ENCODE measurements around the gene DNTT.

DNTT gene

DNA sequence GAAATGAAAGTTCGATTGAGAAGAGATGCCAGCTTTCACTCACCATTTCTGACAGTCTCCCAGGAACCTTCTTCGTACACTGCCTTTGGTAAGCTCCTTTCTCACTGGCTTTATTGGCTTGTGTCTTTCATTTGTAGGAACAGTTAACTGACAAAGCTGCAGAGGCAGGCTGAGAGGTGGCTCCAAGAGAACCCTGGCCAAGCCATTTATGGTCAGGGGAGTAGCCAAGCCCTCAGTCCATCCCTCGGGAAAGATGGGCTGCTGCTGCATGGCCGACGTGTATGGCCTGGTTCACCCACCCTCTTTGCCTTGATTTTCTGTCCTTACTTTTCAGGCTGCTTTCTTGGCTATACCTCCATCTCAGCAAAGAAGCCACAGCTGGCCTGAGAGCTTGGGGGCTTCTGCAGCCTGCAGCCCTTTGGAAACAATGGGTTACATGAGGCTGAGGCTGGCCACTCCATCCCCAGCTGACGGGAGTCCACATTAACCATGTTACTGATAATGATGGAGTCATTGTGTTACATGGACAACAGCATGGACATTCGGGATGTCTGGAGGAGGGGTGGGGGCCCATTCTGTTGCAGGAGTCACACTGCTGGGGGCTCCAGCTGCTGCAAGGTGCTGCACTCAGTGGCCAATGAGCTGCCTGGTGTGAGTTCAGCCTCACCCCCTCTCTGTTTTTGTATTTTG, 54.8 kb downstream of the DNTT start, which contains the start of gene OPALIN:
Gene OPALIN (minus strand): TSS at position 152 of the 690 bp plus-strand sequence. CDS start 106 bp downstream, at position 46.
- Histone ChIP-seq H3K9me3 (ENCODE audit: insufficient read depth, low read depth, low read length) (no peaks in the 10 kb centered on the region), H3K9me2 (replicated peaks; ENCODE audit: low read depth, low read length) (no peaks in the 10 kb centered on the region), H3K4me2 (ENCODE audit: low read depth, low read length, poor library complexity, severe bottlenecking) (no peak within 1 kb of the TSS), H3K4me3 (ENCODE audit: low read length, poor library complexity, severe bottlenecking) (no peak within 1 kb of the TSS), H2AFZ (ENCODE audit: low read length) (no peak within 1 kb of the TSS), H3F3A (ENCODE audit: low read depth) (no peaks in the 10 kb centered on the region), H3K27me3 (ENCODE audit: insufficient read depth, low read length, poor library complexity, severe bottlenecking) (no peaks in the 10 kb centered on the region), H3K36me3 (ENCODE audit: insufficient read depth, low read length) (no peaks in the 10 kb centered on the region), H3K79me2 (ENCODE audit: insufficient read depth, low read length) (no peaks in the 10 kb centered on the region), H4K20me1 (ENCODE audit: insufficient read depth, low read length, poor library complexity, severe bottlenecking) (no peaks in the 10 kb centered on the region), H3K4me1 (ENCODE audit: insufficient read depth, low read length, poor library complexity, severe bottlenecking) (no peaks in the 10 kb centered on the region), H3K9ac (ENCODE audit: low read depth, low read length, poor library complexity, severe bottlenecking) (no peak within 1 kb of the TSS)
- TF ChIP-seq, protein P1, sequence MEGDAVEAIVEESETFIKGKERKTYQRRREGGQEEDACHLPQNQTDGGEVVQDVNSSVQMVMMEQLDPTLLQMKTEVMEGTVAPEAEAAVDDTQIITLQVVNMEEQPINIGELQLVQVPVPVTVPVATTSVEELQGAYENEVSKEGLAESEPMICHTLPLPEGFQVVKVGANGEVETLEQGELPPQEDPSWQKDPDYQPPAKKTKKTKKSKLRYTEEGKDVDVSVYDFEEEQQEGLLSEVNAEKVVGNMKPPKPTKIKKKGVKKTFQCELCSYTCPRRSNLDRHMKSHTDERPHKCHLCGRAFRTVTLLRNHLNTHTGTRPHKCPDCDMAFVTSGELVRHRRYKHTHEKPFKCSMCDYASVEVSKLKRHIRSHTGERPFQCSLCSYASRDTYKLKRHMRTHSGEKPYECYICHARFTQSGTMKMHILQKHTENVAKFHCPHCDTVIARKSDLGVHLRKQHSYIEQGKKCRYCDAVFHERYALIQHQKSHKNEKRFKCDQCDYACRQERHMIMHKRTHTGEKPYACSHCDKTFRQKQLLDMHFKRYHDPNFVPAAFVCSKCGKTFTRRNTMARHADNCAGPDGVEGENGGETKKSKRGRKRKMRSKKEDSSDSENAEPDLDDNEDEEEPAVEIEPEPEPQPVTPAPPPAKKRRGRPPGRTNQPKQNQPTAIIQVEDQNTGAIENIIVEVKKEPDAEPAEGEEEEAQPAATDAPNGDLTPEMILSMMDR (conservative IDR thresholded peaks at IDR 0.05; ENCODE audit: low read length): no peak
- TF ChIP-seq EZH2phosphoT487 (IDR thresholded peaks at IDR 0.05; ENCODE audit: borderline replicate concordance): no peak

DNA sequence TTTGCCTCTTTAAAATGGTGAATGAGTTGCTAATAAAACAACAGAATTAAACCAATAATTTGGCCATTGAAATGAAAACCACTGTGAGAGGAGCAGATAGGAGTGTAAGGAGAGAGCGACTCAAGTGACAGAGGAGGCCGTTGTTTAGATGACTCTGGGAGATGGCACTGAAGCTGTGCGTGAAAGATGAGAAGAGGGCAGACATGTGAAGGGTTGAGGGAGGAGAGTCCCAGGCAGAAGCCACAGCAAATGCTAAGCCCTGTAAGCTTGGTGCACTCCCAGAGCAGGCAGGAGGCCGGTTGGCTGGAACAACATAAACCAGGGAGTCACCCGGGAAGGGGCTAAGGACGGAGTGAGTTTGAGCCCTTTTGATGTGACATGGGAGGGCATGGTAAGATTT, 55.4 kb downstream of the DNTT start:
- Histone ChIP-seq H3K4me3 (ENCODE audit: low read length, poor library complexity, severe bottlenecking) (no peak overlapping the region), H3F3A (ENCODE audit: low read depth) (no peaks in the 10 kb centered on the region), H3K27me3 (ENCODE audit: insufficient read depth, low read length, poor library complexity, severe bottlenecking) (no peaks in the 10 kb centered on the region), H2AFZ (ENCODE audit: low read length) (no peak overlapping the region), H3K9ac (ENCODE audit: low read depth, low read length, poor library complexity, severe bottlenecking) (no peak overlapping the region), H3K79me2 (ENCODE audit: insufficient read depth, low read length) (no peaks in the 10 kb centered on the region), H3K9me2 (replicated peaks; ENCODE audit: low read depth, low read length) (no peaks in the 10 kb centered on the region), H3K36me3 (ENCODE audit: insufficient read depth, low read length) (no peaks in the 10 kb centered on the region), H4K20me1 (ENCODE audit: insufficient read depth, low read length, poor library complexity, severe bottlenecking) (no peaks in the 10 kb centered on the region), H3K9me3 (ENCODE audit: insufficient read depth, low read depth, low read length) (no peaks in the 10 kb centered on the region), H3K4me2 (ENCODE audit: low read depth, low read length, poor library complexity, severe bottlenecking) (no peak overlapping the region), H3K4me1 (ENCODE audit: insufficient read depth, low read length, poor library complexity, severe bottlenecking) (no peaks in the 10 kb centered on the region)
- TF ChIP-seq EZH2phosphoT487 (IDR thresholded peaks at IDR 0.05; ENCODE audit: borderline replicate concordance): no peak

DNA sequence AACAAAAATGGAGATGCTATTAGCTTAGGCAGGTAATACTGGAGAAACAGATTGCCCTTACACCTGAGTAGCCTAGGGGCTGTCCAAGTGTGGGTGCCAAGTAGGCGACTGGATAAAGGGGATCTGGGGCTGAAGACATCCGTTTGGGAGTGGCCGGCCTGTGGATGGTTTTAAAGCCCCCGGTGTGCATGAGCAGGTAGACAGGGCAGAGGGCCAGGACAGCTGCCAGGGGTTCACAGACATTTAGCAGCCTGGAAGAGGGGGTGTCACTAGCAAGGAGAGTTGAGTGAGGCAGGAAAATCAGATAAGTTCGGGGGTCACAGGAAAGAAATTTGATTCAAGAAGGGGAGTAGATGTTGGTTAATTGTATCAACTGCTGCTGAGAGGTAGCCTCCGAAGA, 56.1 kb downstream of the DNTT start:
- TF ChIP-seq, protein P1 (conservative IDR thresholded peaks at IDR 0.05; ENCODE audit: low read length): no peak
- TF ChIP-seq EZH2phosphoT487 (IDR thresholded peaks at IDR 0.05; ENCODE audit: borderline replicate concordance): no peak
- Histone ChIP-seq H3K79me2 (ENCODE audit: insufficient read depth, low read length) (no peaks in the 10 kb centered on the region), H3K9me3 (ENCODE audit: insufficient read depth, low read depth, low read length) (no peaks in the 10 kb centered on the region), H3K4me1 (ENCODE audit: insufficient read depth, low read length, poor library complexity, severe bottlenecking) (no peaks in the 10 kb centered on the region), H3F3A (ENCODE audit: low read depth) (no peaks in the 10 kb centered on the region), H3K27me3 (ENCODE audit: insufficient read depth, low read length, poor library complexity, severe bottlenecking) (no peaks in the 10 kb centered on the region), H3K4me2 (ENCODE audit: low read depth, low read length, poor library complexity, severe bottlenecking) (no peak overlapping the region), H2AFZ (ENCODE audit: low read length) (no peak overlapping the region), H3K9me2 (replicated peaks; ENCODE audit: low read depth, low read length) (no peaks in the 10 kb centered on the region), H3K4me3 (ENCODE audit: low read length, poor library complexity, severe bottlenecking) (no peak overlapping the region), H4K20me1 (ENCODE audit: insufficient read depth, low read length, poor library complexity, severe bottlenecking) (no peaks in the 10 kb centered on the region), H3K9ac (ENCODE audit: low read depth, low read length, poor library complexity, severe bottlenecking) (no peak overlapping the region), H3K36me3 (ENCODE audit: insufficient read depth, low read length) (no peaks in the 10 kb centered on the region)

DNA sequence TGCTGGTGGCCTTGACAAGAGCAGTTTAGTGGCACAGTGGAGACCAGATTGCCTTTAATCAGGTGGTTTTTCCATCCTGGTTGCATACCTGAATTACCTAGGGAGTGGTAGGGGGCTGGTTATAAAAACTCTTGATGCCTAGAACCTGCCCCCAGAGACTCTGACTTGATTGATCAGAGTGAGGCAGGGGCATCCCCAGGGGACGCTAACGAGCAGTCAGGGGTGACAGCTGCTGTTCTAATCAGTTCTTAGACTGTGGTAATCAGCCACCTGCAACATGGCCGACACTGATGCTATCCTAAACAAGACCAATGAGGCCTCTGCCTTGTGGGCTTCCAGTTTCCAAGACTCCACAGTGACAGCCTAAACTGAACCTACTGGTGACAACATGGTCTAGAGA, 56.5 kb downstream of the DNTT start:
- Histone ChIP-seq H3K4me2 (ENCODE audit: low read depth, low read length, poor library complexity, severe bottlenecking) (no peak overlapping the region), H3K79me2 (ENCODE audit: insufficient read depth, low read length) (no peaks in the 10 kb centered on the region)
- TF ChIP-seq, protein P1 (conservative IDR thresholded peaks at IDR 0.05; ENCODE audit: low read length): no peak
- no peak for TF ChIP-seq EZH2phosphoT487 (IDR thresholded peaks at IDR 0.05; ENCODE audit: borderline replicate concordance)

More for the DNA sequence above, 56.5 kb downstream of the DNTT start:
- Histone ChIP-seq H2AFZ (ENCODE audit: low read length) (no peak overlapping the region), H3K36me3 (ENCODE audit: insufficient read depth, low read length) (no peaks in the 10 kb centered on the region), H3K9me2 (replicated peaks; ENCODE audit: low read depth, low read length) (no peaks in the 10 kb centered on the region), H4K20me1 (ENCODE audit: insufficient read depth, low read length, poor library complexity, severe bottlenecking) (no peaks in the 10 kb centered on the region), H3K9me3 (ENCODE audit: insufficient read depth, low read depth, low read length) (no peaks in the 10 kb centered on the region), H3F3A (ENCODE audit: low read depth) (no peaks in the 10 kb centered on the region), H3K9ac (ENCODE audit: low read depth, low read length, poor library complexity, severe bottlenecking) (no peak overlapping the region), H3K4me3 (ENCODE audit: low read length, poor library complexity, severe bottlenecking) (no peak overlapping the region), H3K4me1 (ENCODE audit: insufficient read depth, low read length, poor library complexity, severe bottlenecking) (no peaks in the 10 kb centered on the region), H3K27me3 (ENCODE audit: insufficient read depth, low read length, poor library complexity, severe bottlenecking) (no peaks in the 10 kb centered on the region)
